DND-41 (cell line): Measurements from ENCODE around the gene VAPB.

Experiments
- CTCF ChIP-seq: IDR thresholded peaks from 2 replicates; pipeline ENCODE4 v1.5.1; 2012; ENCODE audit warnings: borderline replicate concordance, low read length, moderate library complexity, mild to moderate bottlenecking; ENCODE audit not compliant: poor library complexity, severe bottlenecking; ENCODE audit errors: extremely low read depth
- EZH2 ChIP-seq: IDR thresholded peaks from 3 replicates; pipeline ENCODE4 v1.6.1; 2012; ENCODE audit warnings: borderline replicate concordance, low read depth, mild to moderate bottlenecking, moderate library complexity, low read length, inconsistent platforms; ENCODE audit not compliant: severe bottlenecking

GRCh38 chr20:58480551-58481336, 91.7 kb downstream of the VAPB start:
- no peak for TF ChIP-seq CTCF
- no peak for TF ChIP-seq EZH2
